ENCODE data around the gene GAS2L3.

The GAS2L3 gene

GRCh38 chr12:100669922-100670321 is 96.4 kb downstream of the GAS2L3 start:
- CTCF ChIA-PET: interaction anchor here (0.7 to 3.9 kb wide), 4 partner anchors 9 to 319 kb away, joined by 3 to 35 read pairs (median 5); no protein-coding TSS in a partner anchor
- POLR2A ChIA-PET: no interaction called here
- no peak for TF ChIP-seq CTCF (IDR thresholded peaks at IDR 0.05; ENCODE audit: control extremely low read depth, extremely low read depth, low read depth, missing control alignments)
- no peak for DNase-seq (ENCODE audit: extremely low spot score)

- ChIA-PET POLR2A (no interaction called here), CTCF (interaction anchor here (0.6 to 3.9 kb wide), 37 partner anchors 9 to 517 kb away, joined by 3 to 37 read pairs (median 5); partner anchors contain the start of gene GAS2L3)
- no peak for DNase-seq (ENCODE audit: extremely low spot score)
- TF ChIP-seq CTCF (IDR thresholded peaks at IDR 0.05; ENCODE audit: control extremely low read depth, extremely low read depth, low read depth, missing control alignments): no peak
These were observed 98.1 kb downstream of the GAS2L3 start for GRCh38 chr12:100671396-100672074.

GRCh38 chr12:100672075-100672592 is 98.7 kb downstream of the GAS2L3 start:
- DNase-seq (ENCODE audit: extremely low spot score): peak; percentile 45
- ChIA-PET CTCF (interaction anchor here (0.6 to 3.9 kb wide), 40 partner anchors 8 to 517 kb away, joined by 3 to 37 read pairs (median 5); partner anchors contain the start of gene GAS2L3), POLR2A (no interaction called here)
- TF ChIP-seq CTCF (IDR thresholded peaks at IDR 0.05; ENCODE audit: control extremely low read depth, extremely low read depth, low read depth, missing control alignments): peak; percentile 60

- ChIA-PET CTCF (interaction anchor here (0.7 to 3.9 kb wide), 5 partner anchors 10 to 172 kb away, joined by 3 to 37 read pairs (median 4); no protein-coding TSS in a partner anchor), POLR2A (no interaction called here)
- DNase-seq (ENCODE audit: extremely low spot score): no peak
- TF ChIP-seq CTCF (IDR thresholded peaks at IDR 0.05; ENCODE audit: control extremely low read depth, extremely low read depth, low read depth, missing control alignments): no peak
These were observed 100.8 kb downstream of the GAS2L3 start for GRCh38 chr12:100674036-100674888.
